ENCODE measurements around the gene SERAC1. TPM values are rescaled to one million over a fixed set of nuclear protein-coding genes. Genes with fewer than 3 reads are reported as not detected.

The SERAC1 gene
- total RNA-seq, 1 donor from 2014 or later: 4.7 TPM

GRCh38 chr6:158083455-158084325 is 84.4 kb downstream of the SERAC1 start:
- intact Hi-C loops (cut with micrococcal nuclease): no loop called here

- intact Hi-C loops (cut with micrococcal nuclease): no loop called here
Measured at GRCh38 chr6:158081657-158081935, 86.5 kb downstream of the SERAC1 start.

- intact Hi-C loops (cut with micrococcal nuclease): no loop called here
Measured at GRCh38 chr6:158080849-158081656, 87.0 kb downstream of the SERAC1 start.

- intact Hi-C loops (cut with micrococcal nuclease): no loop called here
Measured at GRCh38 chr6:158078320-158078719, 89.7 kb downstream of the SERAC1 start.

- intact Hi-C loops (cut with micrococcal nuclease): no loop called here
Measured at GRCh38 chr6:158077676-158078075, 90.4 kb downstream of the SERAC1 start.

GRCh38 chr6:158076548-158076947 is 91.5 kb downstream of the SERAC1 start:
- intact Hi-C loops (cut with micrococcal nuclease): no loop called here

- intact Hi-C loops (cut with micrococcal nuclease): loop anchor here (5.0 kb wide), 1 partner anchor 201 kb away; no protein-coding TSS in a partner anchor
Measured at GRCh38 chr6:158073776-158074175, 94.3 kb downstream of the SERAC1 start.

- intact Hi-C loops (cut with micrococcal nuclease): loop anchor here (1.0 to 5.0 kb wide), 3 partner anchors 91 to 316 kb away; partner anchors contain the start of gene SYNJ2
Measured at GRCh38 chr6:158072083-158072721, 95.9 kb downstream of the SERAC1 start.

- intact Hi-C loops (cut with micrococcal nuclease): loop anchor here (1.0 to 5.0 kb wide), 3 partner anchors 90 to 315 kb away; partner anchors contain the start of gene SYNJ2
Measured at GRCh38 chr6:158071121-158072082, 96.7 kb downstream of the SERAC1 start.

GRCh38 chr6:158070513-158070912 is 97.5 kb downstream of the SERAC1 start:
- intact Hi-C loops (cut with micrococcal nuclease): loop anchor here (5.0 kb wide), 1 partner anchor 198 kb away; no protein-coding TSS in a partner anchor

GRCh38 chr6:158069800-158070195 is 98.3 kb downstream of the SERAC1 start:
- intact Hi-C loops (cut with micrococcal nuclease): loop anchor here (5.0 kb wide), 1 partner anchor 197 kb away; no protein-coding TSS in a partner anchor

GRCh38 chr6:158068893-158069799 is 98.9 kb downstream of the SERAC1 start:
- intact Hi-C loops (cut with micrococcal nuclease): no loop called here

- intact Hi-C loops (cut with micrococcal nuclease): no loop called here
Measured at GRCh38 chr6:158068156-158068892, 99.7 kb downstream of the SERAC1 start.

GRCh38 chr6:158067436-158068015 is 100.5 kb downstream of the SERAC1 start:
- intact Hi-C loops (cut with micrococcal nuclease): no loop called here

- intact Hi-C loops (cut with micrococcal nuclease): no loop called here
Measured at GRCh38 chr6:158066136-158066781, 101.8 kb downstream of the SERAC1 start.

GRCh38 chr6:158064725-158065251 is 103.3 kb downstream of the SERAC1 start:
- intact Hi-C loops (cut with micrococcal nuclease): no loop called here

GRCh38 chr6:158063736-158064135 is 104.3 kb downstream of the SERAC1 start:
- intact Hi-C loops (cut with micrococcal nuclease): no loop called here

Data from T-helper 2 cell treated with Interferon-gamma antibody and Interleukin-4, amounts not matched to agents 100 ng/mL and 5 ng/mL, for 36 hours (primary cell).